Lower lobe of right lung (tissue), 2 donors: ENCODE data around the gene PPP2R5E. TPM values are rescaled to one million over a fixed set of nuclear protein-coding genes. Genes with fewer than 3 reads are reported as not detected.
A peak's percentile ranks its signal among the peaks of the same experiment; 100 is the strongest.

Source experiments
- ATAC-seq, 2 donors: fragments of 200-7000 bp; cut with Tn5 transposase; one replicate each; pipeline ENCODE4 v1.9.1; 2020 to 2022; ENCODE audit warnings: mild to moderate bottlenecking in 2 of 2, moderate library complexity in 2 of 2
- DNase-seq: peaks from one replicate; pipeline ENCODE4 v3.0.0-alpha.2; 2020
- H3K27ac ChIP-seq: fragments of 200-600 bp; one replicate; pipeline ENCODE4 v1.8.0; 2022
- H3K27me3 ChIP-seq: fragments of 200-600 bp; one replicate; pipeline ENCODE4 v1.8.0; 2022; ENCODE audit warnings: low read depth
- H3K36me3 ChIP-seq: fragments of 200-600 bp; one replicate; pipeline ENCODE4 v1.8.0; 2022; ENCODE audit warnings: mild to moderate bottlenecking
- H3K4me1 ChIP-seq: fragments of 200-600 bp; one replicate; pipeline ENCODE4 v1.8.0; 2022
- H3K4me3 ChIP-seq: fragments of 200-600 bp; one replicate; pipeline ENCODE4 v1.8.0; 2022; ENCODE audit warnings: mild to moderate bottlenecking
- H3K9me3 ChIP-seq: fragments of 200-600 bp; one replicate; pipeline ENCODE4 v1.8.0; 2022
- CTCF ChIP-seq: fragments of 200-600 bp; IDR thresholded peaks from one replicate; pipeline ENCODE4 v1.8.0; 2022; ENCODE audit warnings: antibody characterized with exemption, mild to moderate bottlenecking
- intact Hi-C: fragments of 100-400 bp; cut with DNase I; formaldehyde crosslinking; loops from one replicate; pipeline ENCODE4 v1.11.0; 2022
- total RNA-seq: library from RNA; stranded (reverse); fragmentation: NEBNext Ultra II Directional; extraction: Animal tissue kit (Norgen Biotek cat#: 25700); gene quantifications from one replicate; pipeline ENCODE4 v1.2.1, GENCODE V29; 2021
- donor health status: DM: no; HTN: yes; CAD: no; lungs with severe emphysema.

The PPP2R5E gene
- total RNA-seq, 1 donor from 2014 or later = 45.3 TPM

DNA sequence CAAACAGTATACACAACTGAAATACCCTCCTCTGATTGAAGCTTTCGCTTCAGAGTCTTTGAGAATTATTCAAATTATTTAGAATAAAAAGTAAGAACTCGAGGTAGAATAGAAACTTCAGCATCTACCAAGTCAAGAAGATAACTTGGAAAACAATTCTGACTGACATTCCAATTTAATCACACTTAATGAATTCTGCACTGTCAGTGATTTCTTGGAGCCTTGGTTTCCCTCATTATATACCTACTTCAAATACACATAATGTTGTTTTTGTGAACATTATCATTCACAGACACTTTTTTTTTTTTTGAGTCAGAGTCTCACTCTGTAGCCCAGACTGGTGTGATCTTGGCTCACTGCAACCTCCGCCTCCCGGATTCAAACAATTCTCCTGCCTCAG lies 27.9 kb downstream of the PPP2R5E start:
- TF ChIP-seq CTCF = no peak
- peaks cover 17% of the 10 kb centered on the region for H3K4me1 ChIP-seq
- H3K36me3 ChIP-seq = peaks cover 3% of the 10 kb centered on the region
- DNase-seq (no peak), ATAC-seq (no peak)
- intact Hi-C loops = no loop called here
- H3K27ac ChIP-seq = no peak overlapping the region
- no peaks in the 10 kb centered on the region for H3K27me3 ChIP-seq
- no peaks in the 10 kb centered on the region for H3K9me3 ChIP-seq
- H3K4me3 ChIP-seq = no peak overlapping the region

GRCh38 chr14:63513756-63514155 lies 29.4 kb downstream of the PPP2R5E start:
- Histone ChIP-seq H3K36me3 (no peaks in the 10 kb centered on the region), H3K9me3 (no peaks in the 10 kb centered on the region), H3K27me3 (no peaks in the 10 kb centered on the region), H3K4me1 (peaks cover 17% of the 10 kb centered on the region), H3K27ac (no peak overlapping the region), H3K4me3 (no peak overlapping the region)
- DNase-seq = no peak
- no peak for TF ChIP-seq CTCF
- peak in 1 of 2 donors; percentile 12 for ATAC-seq
- intact Hi-C loops = no loop called here

GRCh38 chr14:63512861-63513260 lies 30.3 kb downstream of the PPP2R5E start:
- H3K27ac ChIP-seq = no peak overlapping the region
- no peaks in the 10 kb centered on the region for H3K36me3 ChIP-seq
- ATAC-seq = no peak
- peaks cover 26% of the 10 kb centered on the region for H3K4me1 ChIP-seq
- no peak for TF ChIP-seq CTCF
- intact Hi-C loops = no loop called here
- no peak for DNase-seq
- H3K4me3 ChIP-seq = no peak overlapping the region
- no peaks in the 10 kb centered on the region for H3K27me3 ChIP-seq
- no peaks in the 10 kb centered on the region for H3K9me3 ChIP-seq

DNA sequence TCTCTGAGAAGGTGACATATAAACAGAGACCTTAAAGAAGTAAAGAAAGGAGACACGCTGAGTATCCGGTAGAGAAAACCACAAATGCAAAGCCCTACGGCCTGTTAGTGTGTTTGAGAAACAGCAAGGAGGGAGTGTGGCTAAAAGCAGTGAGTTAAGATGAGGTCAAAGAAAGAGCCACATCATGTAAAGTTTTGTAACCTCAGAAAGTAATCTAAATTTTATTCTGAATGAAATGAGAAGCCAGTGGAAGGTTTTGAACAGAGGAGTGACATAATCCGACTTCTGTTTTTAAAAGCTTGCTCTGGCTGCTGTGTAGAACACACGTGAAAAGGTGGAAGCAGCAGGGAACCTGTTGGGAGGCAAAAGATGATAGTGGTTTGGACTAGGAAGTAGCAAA lies 32.6 kb downstream of the PPP2R5E start:
- no peaks in the 10 kb centered on the region for H3K9me3 ChIP-seq
- intact Hi-C loops = no loop called here
- DNase-seq = no peak
- H3K27me3 ChIP-seq = no peaks in the 10 kb centered on the region
- H3K4me3 ChIP-seq = no peak overlapping the region
- peaks cover 27% of the 10 kb centered on the region for H3K4me1 ChIP-seq
- no peak for TF ChIP-seq CTCF
- H3K36me3 ChIP-seq = no peaks in the 10 kb centered on the region
- no peak overlapping the region for H3K27ac ChIP-seq
- no peak for ATAC-seq

DNA sequence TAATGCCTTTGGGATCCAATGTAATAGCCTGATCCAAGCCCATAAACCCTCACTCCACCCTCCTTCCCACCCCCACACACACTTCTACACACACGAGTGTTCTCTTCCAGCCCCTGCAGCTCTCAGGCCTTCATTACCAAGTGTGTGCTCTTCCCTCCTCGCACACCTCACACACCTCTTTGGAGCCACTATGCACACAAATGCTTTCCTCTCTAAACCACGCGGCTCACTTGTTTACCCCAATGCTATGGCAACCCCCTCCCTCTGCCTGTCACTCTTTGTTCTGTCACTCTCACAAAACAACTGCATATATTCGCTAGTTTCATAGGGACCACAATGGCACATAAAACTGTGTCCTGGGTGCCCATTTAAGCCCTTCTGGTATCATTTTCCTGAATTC lies 35.1 kb downstream of the PPP2R5E start:
- Histone ChIP-seq H3K36me3 (no peaks in the 10 kb centered on the region), H3K4me3 (no peak overlapping the region), H3K9me3 (no peaks in the 10 kb centered on the region), H3K27me3 (no peaks in the 10 kb centered on the region), H3K27ac (no peak overlapping the region), H3K4me1 (peaks cover 19% of the 10 kb centered on the region)
- DNase-seq = no peak
- no peak for TF ChIP-seq CTCF
- intact Hi-C loops = no loop called here
- peak; percentile 89 to 95 for ATAC-seq

GRCh38 chr14:63504648-63505047 lies 38.5 kb downstream of the PPP2R5E start:
- intact Hi-C loops = no loop called here
- ATAC-seq (no peak), DNase-seq (no peak)
- H3K4me1 ChIP-seq = peaks cover 18% of the 10 kb centered on the region
- no peaks in the 10 kb centered on the region for H3K9me3 ChIP-seq
- no peaks in the 10 kb centered on the region for H3K27me3 ChIP-seq
- no peaks in the 10 kb centered on the region for H3K36me3 ChIP-seq
- no peak overlapping the region for H3K27ac ChIP-seq
- TF ChIP-seq CTCF = no peak
- no peak overlapping the region for H3K4me3 ChIP-seq
